HEK293 (cell line): ENCODE results near the gene F11.
"Not testable (repeated sequence)": the region's sequence is repeated elsewhere in the genome, so short reads cannot be mapped to it uniquely, and the experiment has no call there.

Source experiments
- CTCF ChIA-PET: fragments of 350-600 bp; formaldehyde crosslinking; extraction: SDS; loops from one replicate; lab custom pipeline; 2021; ENCODE audit warnings: antibody characterized with exemption; lab: Yijun Ruan, JAX
- POLR2A ChIA-PET: fragments of 300-600 bp; formaldehyde crosslinking; extraction: SDS; loops from one replicate; lab custom pipeline; 2020; ENCODE audit warnings: antibody characterized with exemption, inconsistent platforms; lab: Yijun Ruan, JAX
- H3K27ac ChIP-seq: fragments of 200-500 bp; sonication (Bioruptor generic); 2 replicates; pipeline ENCODE4 v1.5.1; 2014; ENCODE audit warnings: low read depth, low read length, control low read depth, inconsistent platforms; ENCODE audit errors: extremely low read depth
- H3K36me3 ChIP-seq, 2 experiments: fragments of 200-500 bp in 1 of 2; sonication (Bioruptor generic) in 1 of 2; 1 replicate in 1 of 2; 2 replicates in 1 of 2; pipeline ENCODE4 v1.5.1; 2014 to 2017; ENCODE audit warnings: inconsistent platforms in 2 of 2, low read length in 2 of 2; ENCODE audit not compliant: control insufficient read depth in 2 of 2, insufficient read depth in 1 of 2
- H3K4me1 ChIP-seq: fragments of 200-500 bp; sonication (Bioruptor generic); 2 replicates; pipeline ENCODE4 v1.5.1; 2014; ENCODE audit warnings: mild to moderate bottlenecking, low read length, inconsistent platforms; ENCODE audit not compliant: control insufficient read depth, insufficient read depth
- H3K4me3 ChIP-seq: 2 replicates; pipeline ENCODE4 v1.5.1; 2011; ENCODE audit warnings: low read depth, mild to moderate bottlenecking, control low read depth, low read length, moderate library complexity
- H3K9me3 ChIP-seq: fragments of 200-500 bp; sonication (Bioruptor generic); 2 replicates; pipeline ENCODE4 v1.5.1; 2014; ENCODE audit warnings: low read depth, low read length, inconsistent platforms; ENCODE audit not compliant: control insufficient read depth, insufficient read depth
- SALL2 ChIP-seq: fragments of 450-650 bp; formaldehyde crosslinking; IDR thresholded peaks from 2 replicates; pipeline ENCODE4 v1.5.0; 2017; ENCODE audit warnings: missing biosample characterization, mild to moderate bottlenecking, missing genetic modification characterization, borderline replicate concordance
- SP3 ChIP-seq: fragments of 450-650 bp; formaldehyde crosslinking; IDR thresholded peaks from 2 replicates; pipeline ENCODE4 v1.5.1; 2016; ENCODE audit warnings: missing biosample characterization, missing genetic modification characterization
- WT1 ChIP-seq: fragments of 450-650 bp; formaldehyde crosslinking; IDR thresholded peaks from 2 replicates; pipeline ENCODE4 v1.5.1; 2016; ENCODE audit warnings: missing biosample characterization, missing genetic modification characterization
- ZBTB1 ChIP-seq: fragments of 450-650 bp; formaldehyde crosslinking; IDR thresholded peaks from 2 replicates; pipeline ENCODE4 v1.5.1; 2016; ENCODE audit warnings: missing biosample characterization, missing genetic modification characterization
- ZBTB48 ChIP-seq: fragments of 450-650 bp; formaldehyde crosslinking; IDR thresholded peaks from 2 replicates; pipeline ENCODE4 v1.5.1; 2016; ENCODE audit warnings: missing biosample characterization, missing genetic modification characterization
- ZBTB6 ChIP-seq: fragments of 450-650 bp; formaldehyde crosslinking; IDR thresholded peaks from 2 replicates; pipeline ENCODE4 v1.5.1; 2017; ENCODE audit warnings: missing biosample characterization, missing genetic modification characterization
- ZNF140 ChIP-seq: fragments of 450-650 bp; formaldehyde crosslinking; IDR thresholded peaks from 2 replicates; pipeline ENCODE4 v1.5.1; 2016; ENCODE audit warnings: missing biosample characterization, missing genetic modification characterization
- ZNF174 ChIP-seq: fragments of 450-650 bp; formaldehyde crosslinking; IDR thresholded peaks from 2 replicates; pipeline ENCODE4 v1.5.0; 2017; ENCODE audit warnings: missing biosample characterization, mild to moderate bottlenecking, missing genetic modification characterization
- ZNF23 ChIP-seq: fragments of 450-650 bp; formaldehyde crosslinking; IDR thresholded peaks from 2 replicates; pipeline ENCODE4 v1.5.1; 2016; ENCODE audit warnings: missing biosample characterization, missing genetic modification characterization, borderline replicate concordance
- ZNF24 ChIP-seq: fragments of 450-650 bp; formaldehyde crosslinking; IDR thresholded peaks from 2 replicates; pipeline ENCODE4 v1.5.1; 2016; ENCODE audit warnings: missing biosample characterization, missing genetic modification characterization
- ZNF280D ChIP-seq: fragments of 450-650 bp; formaldehyde crosslinking; IDR thresholded peaks from 2 replicates; pipeline ENCODE4 v1.5.1; 2016; ENCODE audit warnings: missing biosample characterization, missing genetic modification characterization
- ZNF366 ChIP-seq: fragments of 450-650 bp; formaldehyde crosslinking; conservative IDR thresholded peaks from 2 replicates; pipeline ENCODE4 v1.5.1; 2016; ENCODE audit warnings: missing biosample characterization, missing genetic modification characterization
- ZNF426 ChIP-seq: fragments of 450-650 bp; formaldehyde crosslinking; IDR thresholded peaks from 2 replicates; pipeline ENCODE4 v1.5.1; 2017; ENCODE audit warnings: missing biosample characterization, missing genetic modification characterization, mild to moderate bottlenecking, inconsistent platforms, moderate library complexity
- ZNF48 ChIP-seq: fragments of 450-650 bp; formaldehyde crosslinking; IDR thresholded peaks from 2 replicates; pipeline ENCODE4 v1.5.1; 2016; ENCODE audit warnings: missing biosample characterization, missing genetic modification characterization
- ZNF626 ChIP-seq: fragments of 450-650 bp; sonication (Bioruptor Pico); formaldehyde crosslinking; IDR thresholded peaks from 2 replicates; pipeline ENCODE4 v1.5.1; 2018; ENCODE audit warnings: missing biosample characterization, missing genetic modification characterization, inconsistent platforms
- ZNF776 ChIP-seq: fragments of 450-650 bp; formaldehyde crosslinking; IDR thresholded peaks from 2 replicates; pipeline ENCODE4 v1.5.0; 2017; ENCODE audit warnings: missing biosample characterization, missing genetic modification characterization, borderline replicate concordance
- ZSCAN16 ChIP-seq: fragments of 450-650 bp; formaldehyde crosslinking; IDR thresholded peaks from 2 replicates; pipeline ENCODE4 v1.5.1; 2016; ENCODE audit warnings: missing biosample characterization, missing genetic modification characterization
- ZSCAN23 ChIP-seq: fragments of 450-650 bp; formaldehyde crosslinking; IDR thresholded peaks from 2 replicates; pipeline ENCODE4 v1.5.1; 2016; ENCODE audit warnings: missing biosample characterization, missing genetic modification characterization

The F11 gene

GRCh38 chr4:186243331-186243730, 22.7 kb upstream of the F11 start:
- no peak overlapping the region for H3K4me3 ChIP-seq
- TF ChIP-seq ZNF366 (no peak), ZSCAN23 (tag by site-specific recombination) (no peak), ZBTB48 (tag by site-specific recombination) (no peak), ZNF24 (tag by site-specific recombination) (no peak), ZNF23 (tag by site-specific recombination) (no peak), WT1 (tag by site-specific recombination) (no peak), SP3 (no peak), ZNF626 (tag by site-specific recombination) (no peak), ZNF426 (tag by site-specific recombination) (no peak), SALL2 (no peak), ZNF174 (tag by site-specific recombination) (no peak), ZNF48 (tag by site-specific recombination) (no peak), ZNF140 (no peak), ZNF776 (tag by site-specific recombination) (no peak)
- TF ChIP-seq, all 188 proteins: peak for 0
- CTCF ChIA-PET, result no interaction called here
- Histone ChIP-seq H3K27ac (no peak overlapping the region), H3K4me1 (no peaks in the 10 kb centered on the region), H3K36me3 (no peaks in the 10 kb centered on the region), H3K9me3 (no peaks in the 10 kb centered on the region)
- POLR2A ChIA-PET, result no interaction called here

DNA sequence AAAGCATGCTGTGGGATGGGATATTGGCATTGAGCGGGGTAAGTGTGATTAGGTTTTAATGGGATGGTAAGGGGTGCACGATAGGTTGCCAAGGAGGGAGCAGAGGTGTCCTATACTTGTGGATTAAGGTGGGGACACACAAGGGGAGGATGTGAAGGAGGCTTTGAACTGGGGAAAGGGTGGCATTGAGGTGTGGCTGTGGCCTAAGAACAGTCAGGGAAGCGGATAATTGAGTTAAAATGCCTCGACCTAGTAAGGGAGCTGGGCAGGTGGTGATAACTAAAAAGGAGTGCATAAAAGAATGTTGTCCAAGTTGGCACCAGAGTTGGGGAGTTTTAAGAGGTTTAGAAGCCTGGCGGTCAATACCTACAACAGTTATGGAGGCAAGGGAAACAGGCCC, 21.2 kb upstream of the F11 start:
- Histone ChIP-seq H3K4me3 (no peak overlapping the region), H3K27ac (no peak overlapping the region), H3K4me1 (no peaks in the 10 kb centered on the region), H3K9me3 (no peaks in the 10 kb centered on the region), H3K36me3 (no peaks in the 10 kb centered on the region)
- ChIA-PET POLR2A (no interaction called here), CTCF (no interaction called here)
- TF ChIP-seq ZBTB6 (tag by site-specific recombination), result no peak
- no peak for TF ChIP-seq ZSCAN16
- no peak for TF ChIP-seq ZBTB1 (tag by site-specific recombination)
- no peak for TF ChIP-seq ZNF280D (tag by site-specific recombination)

DNA sequence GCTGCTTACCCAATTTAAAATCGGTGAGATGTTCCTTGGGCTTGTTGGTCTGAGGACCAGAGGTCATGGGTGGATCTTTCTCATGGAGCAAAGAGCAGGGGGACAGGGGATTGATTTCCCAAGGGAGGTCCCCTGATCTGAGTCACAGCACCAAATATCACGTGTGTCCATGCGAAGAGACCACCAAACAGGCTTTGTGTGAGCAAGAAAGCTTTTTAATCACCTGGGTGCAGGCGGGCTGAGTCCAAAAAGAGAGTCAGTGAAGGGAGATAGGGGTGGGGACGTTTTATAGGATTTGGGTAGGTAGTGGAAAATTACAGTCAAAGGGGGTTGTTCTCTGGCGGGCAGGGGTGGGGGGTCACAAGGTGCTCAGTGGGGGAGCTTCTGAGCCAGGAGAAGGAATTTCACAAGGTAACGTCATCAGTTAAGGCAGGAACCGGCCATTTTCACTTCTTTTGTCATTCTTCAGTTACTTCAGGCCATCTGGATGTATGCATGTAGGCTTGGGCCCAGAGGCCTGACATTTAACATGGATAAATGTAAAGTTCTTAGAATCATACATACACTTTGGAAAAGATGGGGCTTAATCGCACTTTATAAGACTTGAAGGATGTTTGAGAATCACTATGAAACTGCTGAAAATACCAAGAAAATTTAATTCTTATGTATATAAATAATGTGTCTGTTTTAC, 18.8 kb upstream of the F11 start:
- CTCF ChIA-PET, H3K9me3 ChIP-seq, H3K36me3 ChIP-seq, POLR2A ChIA-PET, H3K27ac ChIP-seq, H3K4me3 ChIP-seq, H3K4me1 ChIP-seq: not testable (repeated sequence)
